HFFc6 (cell line): Measurements from ENCODE around the gene DUSP16. TPM values are rescaled to one million over a fixed set of nuclear protein-coding genes. Genes with fewer than 3 reads are reported as not detected.
"Not testable (repeated sequence)": the region's sequence is repeated elsewhere in the genome, so short reads cannot be mapped to it uniquely, and the experiment has no call there.

ENCODE experiments used
- DNase-seq: peaks from one replicate; pipeline ENCODE4 v3.0.0-alpha.2; 2018
- H3K27ac Mint-ChIP-seq: 2 replicates; pipeline ENCODE4 v1.8.0; 2020; ENCODE audit warnings: mild to moderate bottlenecking, mixed read lengths
- H3K27me3 Mint-ChIP-seq: 2 replicates; pipeline ENCODE4 v1.8.0; 2021; ENCODE audit warnings: mild to moderate bottlenecking, moderate library complexity, mixed read lengths; ENCODE audit not compliant: insufficient read depth
- H3K36me3 Mint-ChIP-seq: 2 replicates; pipeline ENCODE4 v1.8.0; 2021; ENCODE audit warnings: low read depth, mixed read lengths
- H3K4me1 Mint-ChIP-seq: 2 replicates; pipeline ENCODE4 v1.8.0; 2020; ENCODE audit warnings: low read depth, mixed read lengths
- H3K4me3 Mint-ChIP-seq: 2 replicates; pipeline ENCODE4 v1.8.0; 2020; ENCODE audit warnings: mild to moderate bottlenecking, moderate library complexity, mixed read lengths
- H3K9me3 Mint-ChIP-seq: 2 replicates; pipeline ENCODE4 v1.8.0; 2020; ENCODE audit warnings: mild to moderate bottlenecking, mixed read lengths
- CTCF ChIP-seq: fragments of 200-600 bp; sonication (generic); IDR thresholded peaks from 2 replicates; pipeline ENCODE4 v1.5.0; 2021; ENCODE audit warnings: antibody characterized with exemption, mild to moderate bottlenecking
- total RNA-seq, 6 experiments: library from RNA; stranded (reverse); fragmentation: NEBNext Ultra II Directional; extraction: Animal tissue kit (Norgen Biotek cat#: 25700); gene quantifications; 2 replicates in 1 of 6; 3 replicates in 5 of 6; pipeline ENCODE4 v1.2.3, GENCODE V29; 2021

DUSP16 gene
- total RNA-seq, 6 experiments from 2014 or later, result 5.9 to 8.9 (median 7.4) TPM

GRCh38 chr12:12474471-12474928 is 88.2 kb downstream of the DUSP16 start:
- peaks cover 35% of the 10 kb centered on the region; the same call in 1 of the 2 replicates for H3K36me3 Mint-ChIP-seq
- no peaks in the 10 kb centered on the region; the same call in 1 of the 2 replicates for H3K27me3 Mint-ChIP-seq
- peaks cover 14% of the 10 kb centered on the region for H3K4me1 Mint-ChIP-seq
- DNase-seq, result no peak
- no peak overlapping the region for H3K4me3 Mint-ChIP-seq
- TF ChIP-seq CTCF, result no peak
- H3K27ac Mint-ChIP-seq, result peak overlapping the region; percentile 22; the same call in 1 of the 2 replicates
- no peaks in the 10 kb centered on the region for H3K9me3 Mint-ChIP-seq

GRCh38 chr12:12473223-12473622 is 89.4 kb downstream of the DUSP16 start:
- Mint-ChIP-seq H3K9me3 (no peaks in the 10 kb centered on the region), H3K4me3 (no peak overlapping the region), H3K36me3 (peaks cover 35% of the 10 kb centered on the region), H3K27ac (no peak overlapping the region), H3K27me3 (no peaks in the 10 kb centered on the region; the same call in 1 of the 2 replicates), H3K4me1 (peaks cover 14% of the 10 kb centered on the region)
- no peak for DNase-seq
- TF ChIP-seq CTCF, result no peak

GRCh38 chr12:12471982-12472961 is 90.4 kb downstream of the DUSP16 start:
- DNase-seq, H3K4me3 Mint-ChIP-seq, H3K27me3 Mint-ChIP-seq, H3K27ac Mint-ChIP-seq, H3K9me3 Mint-ChIP-seq: not testable (repeated sequence)
- H3K4me1 Mint-ChIP-seq, result peaks cover 14% of the 10 kb centered on the region
- peaks cover 34% of the 10 kb centered on the region for H3K36me3 Mint-ChIP-seq

- Mint-ChIP-seq H3K4me3 (no peak overlapping the region), H3K27ac (no peak overlapping the region), H3K9me3 (no peaks in the 10 kb centered on the region), H3K27me3 (no peaks in the 10 kb centered on the region), H3K4me1 (peaks cover 14% of the 10 kb centered on the region), H3K36me3 (peaks cover 34% of the 10 kb centered on the region)
- DNase-seq, result no peak
- no peak for TF ChIP-seq CTCF
Observed at GRCh38 chr12:12470751-12471306, 91.8 kb downstream of the DUSP16 start.

GRCh38 chr12:12469386-12469785 is 93.3 kb downstream of the DUSP16 start:
- TF ChIP-seq CTCF, result no peak
- peaks cover 34% of the 10 kb centered on the region for H3K36me3 Mint-ChIP-seq
- H3K4me3 Mint-ChIP-seq, result no peak overlapping the region
- H3K27ac Mint-ChIP-seq, result no peak overlapping the region
- no peaks in the 10 kb centered on the region for H3K9me3 Mint-ChIP-seq
- peaks cover 2% of the 10 kb centered on the region; the same call in 1 of the 2 replicates for H3K4me1 Mint-ChIP-seq
- no peak for DNase-seq
- H3K27me3 Mint-ChIP-seq, result no peaks in the 10 kb centered on the region

- Mint-ChIP-seq H3K27ac (no peak overlapping the region), H3K36me3 (peaks cover 30% of the 10 kb centered on the region), H3K4me3 (no peak overlapping the region), H3K27me3 (no peaks in the 10 kb centered on the region), H3K9me3 (no peaks in the 10 kb centered on the region), H3K4me1 (no peaks in the 10 kb centered on the region; the same call in 1 of the 2 replicates)
- TF ChIP-seq CTCF, result no peak
- DNase-seq, result no peak
Observed at GRCh38 chr12:12468575-12468974, 94.1 kb downstream of the DUSP16 start.
